CD4-positive, alpha-beta T cell treated with Interleukin-2 at 100 ng/mL for 4 hours (primary cell): ENCODE data around the gene NPHP4.
"Not testable (repeated sequence)": the region's sequence is repeated elsewhere in the genome, so short reads cannot be mapped to it uniquely, and the experiment has no call there.

ENCODE experiments used
- DNase-seq: peaks from one replicate; pipeline ENCODE4 v3.0.0-alpha.2; 2020; ENCODE audit warnings: low spot score

Gene NPHP4

DNA sequence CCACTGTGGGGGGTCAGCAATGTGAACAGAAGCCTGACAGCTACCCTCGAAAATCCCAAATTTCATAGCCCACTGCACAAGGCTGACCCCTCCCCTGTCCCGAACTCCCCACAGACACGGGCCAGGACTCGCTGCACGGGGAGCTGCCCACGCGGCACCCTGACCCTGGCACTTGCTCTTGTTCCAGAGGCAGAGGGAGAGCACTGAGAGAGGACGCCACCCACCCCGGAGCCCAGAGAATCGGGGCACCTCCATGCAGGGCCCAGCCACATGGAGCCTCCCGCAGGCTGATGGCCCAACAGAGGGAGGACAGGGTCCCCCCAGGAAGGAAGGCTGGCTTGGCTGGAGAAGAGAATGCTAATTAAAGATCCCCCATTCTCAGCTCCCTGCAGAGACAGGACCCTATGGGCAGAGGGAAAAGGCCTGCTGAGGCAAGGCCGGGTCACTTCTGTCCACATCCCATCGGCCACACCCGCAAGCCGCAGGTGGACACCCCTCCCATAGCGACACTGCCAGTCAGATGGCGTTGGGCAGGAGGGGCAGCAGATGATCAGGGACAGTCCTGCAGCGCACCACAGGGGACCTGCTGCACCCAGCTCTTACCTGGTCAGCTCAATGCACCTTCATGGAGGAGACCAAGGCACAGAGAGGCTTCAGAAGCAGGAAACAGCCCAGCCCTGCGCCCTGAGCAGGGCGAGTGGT lies 136.9 kb downstream of the NPHP4 start:
- no peak for DNase-seq

GRCh38 chr1:5854754-5855153 lies 137.5 kb downstream of the NPHP4 start:
- DNase-seq, result no peak

DNA sequence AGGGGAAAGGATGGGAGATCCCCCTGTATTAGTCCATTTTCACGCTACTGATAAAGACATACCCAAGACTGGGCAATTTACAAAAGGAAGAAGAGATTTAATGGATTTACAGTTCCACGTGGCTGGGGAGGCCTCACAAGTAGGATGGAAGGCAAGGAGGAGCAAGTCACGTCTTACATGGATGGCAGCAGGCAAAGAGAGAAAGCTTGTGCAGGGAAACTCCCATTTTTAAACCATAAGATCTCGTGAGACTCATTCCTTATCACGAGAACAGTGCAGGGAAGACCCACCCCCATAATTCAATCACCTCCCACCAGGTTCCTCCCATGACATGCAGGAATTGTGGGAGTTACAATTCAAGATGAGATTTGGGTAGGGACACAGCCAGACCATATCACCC lies 138.4 kb downstream of the NPHP4 start:
- DNase-seq, result not testable (repeated sequence)

- no peak for DNase-seq
These were observed 141.7 kb downstream of the NPHP4 start for GRCh38 chr1:5850503-5850902.

DNA sequence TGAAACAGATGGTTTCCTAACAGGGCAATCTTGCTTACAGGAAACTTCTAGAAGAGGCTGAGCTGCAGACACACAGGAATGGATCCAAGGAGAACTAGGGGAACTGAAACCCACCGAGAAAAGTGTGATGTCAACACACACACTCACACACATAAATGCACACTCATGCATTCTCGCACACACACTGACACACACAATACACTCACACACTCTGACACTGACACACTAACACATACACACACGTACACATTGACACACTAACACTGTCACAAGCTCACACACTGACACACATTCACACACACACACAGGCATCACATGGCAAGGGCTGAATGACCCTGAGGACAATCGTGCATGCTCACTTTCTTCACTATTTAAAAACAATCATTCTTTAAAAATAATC lies 142.7 kb downstream of the NPHP4 start:
- DNase-seq, result no peak

DNA sequence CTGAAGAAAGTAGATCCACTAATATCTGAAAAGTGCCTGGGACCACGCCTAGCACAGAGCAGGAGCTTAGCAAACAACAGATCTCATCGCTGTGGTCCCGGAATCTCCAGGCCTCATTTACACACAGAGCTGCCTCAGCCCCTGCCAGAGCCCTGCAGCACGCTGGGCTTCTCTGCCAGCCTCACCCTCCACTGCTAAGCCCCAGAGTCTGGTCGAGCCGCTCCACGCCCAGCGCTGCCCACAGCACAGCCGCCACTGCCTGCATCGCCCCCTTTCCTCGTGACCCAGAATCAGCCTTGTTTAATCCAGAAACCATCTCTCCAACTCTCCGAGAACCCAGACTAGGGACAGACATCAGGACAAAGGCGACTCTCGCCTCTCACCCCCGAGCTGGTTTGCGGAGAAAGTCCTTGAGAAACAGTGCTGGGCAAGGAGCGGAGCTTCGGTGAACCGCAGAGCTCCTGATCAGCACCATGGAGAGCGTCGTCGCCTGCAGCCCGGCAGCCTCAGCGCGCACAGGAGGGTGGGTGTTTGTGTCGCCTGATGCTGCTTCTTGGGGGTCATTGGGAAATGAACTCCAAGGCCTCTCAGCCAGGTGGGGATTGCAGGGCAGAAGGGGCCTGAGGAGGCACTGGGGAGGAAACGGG lies 145.1 kb downstream of the NPHP4 start:
- DNase-seq, result no peak

GRCh38 chr1:5845376-5845775 lies 146.8 kb downstream of the NPHP4 start:
- no peak for DNase-seq

DNA sequence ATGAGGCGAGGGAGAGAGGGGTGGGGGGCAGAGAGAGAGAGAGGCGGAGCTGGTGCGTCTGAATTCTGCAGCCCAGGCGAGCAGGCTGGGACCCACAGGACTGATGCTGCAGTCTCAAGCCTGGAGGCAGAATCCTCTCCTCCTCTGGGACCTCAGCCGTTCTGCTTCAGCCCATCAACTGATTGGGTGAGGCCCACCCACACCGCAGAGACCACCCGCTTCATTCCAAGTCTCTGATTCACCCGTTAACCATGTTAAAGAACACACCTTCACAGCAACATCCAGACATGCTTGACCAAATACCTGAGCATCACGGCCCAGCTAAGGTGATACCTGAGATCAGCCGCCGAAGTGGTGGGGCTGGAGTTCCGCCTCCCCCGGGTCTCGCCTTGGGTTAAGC lies 147.8 kb downstream of the NPHP4 start:
- DNase-seq, result no peak

- no peak for DNase-seq
These were observed 148.6 kb downstream of the NPHP4 start for GRCh38 chr1:5843521-5844096.

GRCh38 chr1:5842679-5843078 lies 149.5 kb downstream of the NPHP4 start:
- DNase-seq, result no peak

- DNase-seq, result no peak
These were observed 151.6 kb downstream of the NPHP4 start for GRCh38 chr1:5840551-5841001.

DNA sequence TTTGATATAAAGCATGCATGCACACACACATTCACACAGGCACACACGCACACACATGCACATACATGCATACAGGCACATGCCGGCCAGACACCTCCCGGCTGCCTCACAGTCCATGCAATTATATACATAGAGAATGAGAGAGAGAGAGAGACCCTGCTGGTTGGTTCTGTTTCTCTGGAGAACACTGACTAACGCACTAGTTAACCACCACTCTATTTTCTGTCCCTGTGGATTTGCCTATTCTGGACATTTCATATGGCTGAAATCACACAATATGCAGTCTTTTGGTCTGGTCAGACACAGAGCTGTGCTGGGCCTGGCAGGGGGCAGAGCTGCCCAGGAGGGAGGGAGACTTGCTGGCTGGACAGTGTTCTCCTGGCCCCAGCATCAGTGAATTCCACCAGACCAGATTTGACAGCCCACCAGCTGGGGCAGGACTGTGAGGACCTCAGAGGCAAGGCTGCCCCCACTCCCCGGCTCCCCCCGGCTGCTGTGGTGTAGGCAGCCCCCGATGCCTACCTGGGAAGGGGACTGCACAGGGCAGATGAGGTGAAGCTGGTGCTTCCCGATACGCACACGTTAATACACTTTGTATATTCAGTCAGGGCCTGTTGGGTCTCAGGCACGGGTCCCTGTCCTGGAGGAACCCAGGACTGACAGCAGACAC lies 152.2 kb downstream of the NPHP4 start:
- DNase-seq, result no peak

DNA sequence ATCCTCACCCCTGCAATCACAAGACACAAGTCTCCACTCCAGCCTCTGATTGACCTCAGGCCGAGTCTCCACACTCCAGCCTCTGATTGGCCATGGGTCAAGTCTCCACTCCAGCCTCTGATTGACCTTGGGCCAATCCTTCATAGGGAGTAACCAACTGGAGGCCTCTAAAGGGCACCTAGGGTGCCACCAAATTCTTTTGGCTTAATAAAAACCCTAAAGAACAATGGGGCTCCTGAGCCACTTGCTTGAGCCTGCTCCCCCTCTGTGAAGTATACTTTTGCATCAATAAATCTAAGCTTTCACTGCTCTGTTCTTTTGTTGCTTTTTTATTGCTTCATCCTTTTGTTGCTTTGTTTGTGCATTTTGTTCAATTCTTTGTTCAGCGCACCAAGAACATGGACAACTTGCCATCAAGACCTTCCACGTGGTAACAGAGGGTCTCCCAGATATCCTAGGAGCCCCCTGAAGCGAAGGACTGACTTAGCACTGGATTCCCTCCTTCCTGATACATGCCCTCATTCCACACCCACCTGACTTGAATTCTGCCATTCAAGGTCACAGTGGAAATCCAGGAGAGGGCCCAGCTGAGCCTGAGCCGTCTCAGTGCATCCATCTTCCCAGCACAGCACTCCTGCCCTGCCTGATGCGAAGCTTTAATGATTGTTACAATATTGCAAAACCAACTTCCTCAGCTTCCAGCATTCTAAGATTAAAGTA lies 152.9 kb downstream of the NPHP4 start:
- DNase-seq, result no peak

- no peak for DNase-seq
These were observed 154.1 kb downstream of the NPHP4 start for GRCh38 chr1:5837976-5838653.

DNA sequence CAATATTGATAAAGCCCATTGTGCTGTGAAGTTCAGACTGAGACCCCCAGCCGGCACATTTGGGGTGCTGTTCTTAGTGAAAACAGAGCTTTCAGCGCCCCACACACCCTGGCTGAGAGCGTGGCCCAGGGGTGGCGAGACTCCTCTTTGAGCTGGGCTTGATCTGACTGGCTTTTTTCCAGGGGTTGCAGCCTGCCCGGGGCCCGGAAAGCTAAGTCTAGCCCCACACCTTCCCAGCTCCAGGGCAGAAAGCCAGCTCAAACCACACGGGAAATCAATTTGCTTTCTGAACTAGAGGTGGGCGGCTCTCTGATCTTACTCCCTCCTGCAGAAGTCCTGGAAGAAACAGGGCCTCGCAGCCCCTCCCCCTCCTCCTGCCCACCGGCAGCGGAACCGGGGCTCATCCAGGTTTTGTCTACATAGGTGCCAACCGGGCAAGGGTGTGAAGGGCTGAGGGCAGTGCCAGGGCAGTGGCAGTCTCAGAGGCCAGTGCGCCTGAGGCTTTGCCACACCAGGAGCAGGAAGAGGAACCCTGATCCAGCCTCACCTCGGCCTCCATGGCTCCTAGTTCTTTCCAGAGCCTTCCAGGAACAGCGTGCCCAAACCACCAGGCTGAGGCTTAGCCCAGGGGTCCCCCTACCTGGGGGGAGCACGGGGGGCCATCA lies 155.3 kb downstream of the NPHP4 start:
- no peak for DNase-seq

DNA sequence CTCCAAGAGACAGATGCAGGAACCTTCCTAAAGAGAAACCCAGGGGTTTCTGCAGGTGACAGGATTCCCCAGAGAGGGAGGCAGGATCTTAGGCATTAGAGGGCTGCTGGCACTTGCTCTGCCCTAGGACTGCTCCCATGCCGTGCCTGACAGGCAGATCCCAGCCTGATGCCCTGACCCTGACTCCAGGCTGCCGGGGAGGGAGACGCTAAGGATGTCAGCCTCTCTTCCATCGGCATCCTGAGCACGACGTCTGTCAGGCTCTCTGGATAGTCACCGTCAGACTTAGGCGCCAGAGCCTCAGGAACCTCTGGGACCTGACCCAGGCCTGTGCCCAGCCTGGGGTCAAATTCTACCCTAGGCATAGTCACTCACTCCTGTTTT lies 157.1 kb downstream of the NPHP4 start:
- no peak for DNase-seq

- DNase-seq, result no peak
These were observed 157.6 kb downstream of the NPHP4 start for GRCh38 chr1:5834477-5835178.

DNA sequence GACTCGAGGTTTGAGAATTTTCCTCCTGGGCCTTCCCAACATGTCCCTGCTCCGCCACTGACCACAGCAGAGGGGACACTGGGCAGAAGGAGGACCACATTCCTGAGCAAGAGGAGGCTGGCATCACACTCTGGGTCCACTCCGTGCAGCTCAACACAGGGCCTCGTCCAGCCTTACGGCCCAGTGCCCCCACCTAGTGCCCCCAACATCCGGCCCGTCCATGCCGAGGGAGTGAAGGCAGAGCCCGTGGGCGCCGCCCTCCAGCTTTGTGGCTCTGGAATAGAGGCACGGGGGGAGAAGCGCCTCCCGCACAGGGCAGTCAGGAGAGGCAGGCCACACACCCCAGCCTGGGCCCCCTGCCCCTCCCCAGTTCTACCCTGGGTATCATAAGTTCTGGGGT lies 158.3 kb downstream of the NPHP4 start:
- DNase-seq, result no peak

DNA sequence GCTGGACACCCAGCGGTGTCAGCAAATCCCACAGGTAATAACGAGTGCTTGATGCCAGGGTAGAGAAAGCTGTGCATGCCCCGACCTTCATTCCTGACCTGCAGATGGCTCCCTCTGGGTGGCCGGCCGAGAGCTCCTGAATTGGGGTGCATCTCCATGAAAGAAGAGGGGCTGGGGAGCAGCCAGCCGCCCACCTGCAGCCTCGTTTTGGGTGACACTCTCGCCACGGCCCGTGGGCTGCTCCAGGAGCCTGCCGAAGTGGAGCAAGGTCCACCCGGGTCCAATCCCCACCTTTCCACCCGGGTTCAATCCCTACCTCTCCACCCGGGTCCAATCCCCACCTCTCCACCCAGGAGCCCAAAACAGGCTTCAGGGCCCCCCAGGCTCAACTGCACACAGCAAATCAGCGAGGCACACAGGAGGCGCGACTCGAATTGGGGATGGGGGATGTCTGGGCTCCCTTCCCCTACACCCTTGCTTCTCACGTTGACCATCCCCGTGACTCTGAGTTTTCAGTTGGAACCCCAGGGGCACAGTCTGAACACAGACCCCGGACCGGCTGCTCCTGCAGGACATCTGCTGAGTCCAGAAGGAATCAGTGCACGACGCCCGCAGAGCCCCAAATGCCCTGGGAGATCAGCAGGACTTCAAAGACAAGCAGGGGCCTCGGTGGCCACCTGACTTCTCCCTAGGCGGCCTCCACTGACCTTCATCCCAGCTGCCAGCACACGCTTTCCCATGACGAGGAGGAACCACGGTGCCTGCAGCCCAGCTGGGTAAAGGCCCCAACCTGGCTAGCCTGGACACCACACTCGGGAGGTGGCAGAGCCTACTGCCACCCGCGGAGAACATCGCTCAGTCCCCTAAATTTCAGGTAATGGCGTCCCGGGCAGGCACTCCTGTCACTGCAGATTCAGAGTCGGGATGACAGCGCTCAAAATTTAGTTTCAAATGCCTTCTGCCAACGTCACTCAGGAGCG lies 159.0 kb downstream of the NPHP4 start:
- no peak for DNase-seq
